ENCODE data around the gene UPK2. TPM values are rescaled to one million over a fixed set of nuclear protein-coding genes. Genes with fewer than 3 reads are reported as not detected.

UPK2 gene
- total and polyA plus RNA-seq, 2 donors (not counting 1 experiment from before 2014, with no cell fraction given), result not detected

DNA sequence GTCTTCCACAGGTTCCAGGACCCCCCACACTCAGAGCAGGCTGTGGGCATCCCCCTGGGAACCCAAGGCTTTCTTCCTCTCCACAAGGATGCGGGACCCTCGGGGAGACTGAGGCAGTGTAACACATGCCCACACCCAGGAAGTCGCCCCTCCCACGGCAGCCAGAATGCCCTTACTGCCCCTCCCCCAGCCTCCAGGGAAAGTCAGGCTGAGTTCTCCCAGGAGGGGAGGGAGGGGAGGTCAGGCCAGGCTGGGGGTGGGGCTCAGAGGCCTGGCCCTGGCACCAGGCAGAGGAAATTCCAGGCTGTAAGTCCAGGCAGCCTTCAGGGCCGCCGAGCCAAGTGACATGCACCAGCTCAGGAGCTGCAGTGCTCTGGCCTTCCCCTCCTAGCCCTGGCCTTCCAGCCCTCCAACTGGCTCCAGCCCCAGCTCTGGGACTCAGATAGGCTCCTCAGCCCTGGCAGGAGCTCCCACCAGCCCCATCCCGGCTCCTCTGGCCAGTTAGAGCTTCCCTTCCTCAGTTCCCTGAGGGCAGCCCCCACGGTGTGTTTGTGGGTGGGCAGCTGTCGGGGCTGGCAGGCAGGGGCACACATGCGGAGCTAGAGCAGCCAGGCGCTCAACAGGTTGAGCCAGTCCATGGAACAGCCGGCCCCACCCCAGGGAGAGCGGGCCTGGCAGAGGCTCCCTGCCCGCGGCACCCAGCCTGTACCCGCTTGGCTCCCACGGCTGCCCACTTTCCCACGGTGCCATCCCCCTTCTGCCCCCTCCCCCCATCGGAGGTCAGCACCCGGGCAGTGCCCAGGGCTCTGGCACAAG lies 34.0 kb upstream of the UPK2 start:
- H3K4me1 ChIP-seq (ENCODE audit: control insufficient read depth, extremely low read depth, insufficient read depth, low read length), result peaks cover 30% of the 10 kb centered on the region

GRCh38 chr11:118922745-118923627 lies 33.1 kb upstream of the UPK2 start:
- no peak for TF ChIP-seq CTCF (conservative IDR thresholded peaks at IDR 0.05 in 1 of 2, IDR thresholded peaks at IDR 0.05 in 1 of 2; ENCODE audit: low read depth in 1 of 2, low read length in 2 of 2)
- no peak for TF ChIP-seq EZH2 (IDR thresholded peaks at IDR 0.05; ENCODE audit: low read length, missing control alignments)
- Histone ChIP-seq H4K20me1 (ENCODE audit: control insufficient read depth, extremely low read depth, insufficient read depth, low read length) (no peaks in the 10 kb centered on the region), H2AFZ (ENCODE audit: low read length) (no peak overlapping the region), H3K4me3 (replicated peaks in 1 of 4; ENCODE audit: control extremely low read depth in 1 of 4, insufficient read depth in 1 of 4, low read depth in 3 of 4, low read length in 4 of 4) (peak overlapping the region; percentile 89 to 99 (median 94)), H3K4me2 (ENCODE audit: extremely low read depth, insufficient read depth, low read length) (peak overlapping the region; percentile 96), H3K9me3 (ENCODE audit: control insufficient read depth, insufficient read depth, low read depth, low read length) (no peaks in the 10 kb centered on the region), H3K27me3 (ENCODE audit: control insufficient read depth, insufficient read depth, low read length) (no peaks in the 10 kb centered on the region), H3K36me3 (ENCODE audit: control insufficient read depth, insufficient read depth, low read length) (no peaks in the 10 kb centered on the region), H3K79me2 (ENCODE audit: control insufficient read depth, insufficient read depth, low read length) (peaks cover 65% of the 10 kb centered on the region), H3K9ac (ENCODE audit: insufficient read depth, low read length) (peak overlapping the region; percentile 91), H3K4me1 (ENCODE audit: control insufficient read depth, extremely low read depth, insufficient read depth, low read length) (peaks cover 29% of the 10 kb centered on the region), H3K27ac (ENCODE audit: insufficient read depth, low read length) (peak overlapping the region; percentile 99)
- no peak for DNase-seq (ENCODE audit: low read depth in 2 of 2)

More for the DNA sequence above, 34.0 kb upstream of the UPK2 start:
- H3K27me3 ChIP-seq (ENCODE audit: control insufficient read depth, insufficient read depth, low read length), result no peaks in the 10 kb centered on the region
- H2AFZ ChIP-seq (ENCODE audit: low read length), result no peak overlapping the region
- H3K9me3 ChIP-seq (ENCODE audit: control insufficient read depth, insufficient read depth, low read depth, low read length), result no peaks in the 10 kb centered on the region
- peak overlapping the region; percentile 99 for H3K27ac ChIP-seq (ENCODE audit: insufficient read depth, low read length)
- peak overlapping the region; percentile 96 for H3K4me2 ChIP-seq (ENCODE audit: extremely low read depth, insufficient read depth, low read length)
- peak overlapping the region; percentile 91 for H3K9ac ChIP-seq (ENCODE audit: insufficient read depth, low read length)
- DNase-seq (ENCODE audit: low read depth in 2 of 2), result peak; percentile 66 to 87
- peaks cover 69% of the 10 kb centered on the region for H3K79me2 ChIP-seq (ENCODE audit: control insufficient read depth, insufficient read depth, low read length)
- peak overlapping the region; percentile 89 to 99 (median 94) for H3K4me3 ChIP-seq (replicated peaks in 1 of 4; ENCODE audit: control extremely low read depth in 1 of 4, insufficient read depth in 1 of 4, low read depth in 3 of 4, low read length in 4 of 4)
- H4K20me1 ChIP-seq (ENCODE audit: control insufficient read depth, extremely low read depth, insufficient read depth, low read length), result no peaks in the 10 kb centered on the region
- TF ChIP-seq CTCF (conservative IDR thresholded peaks at IDR 0.05 in 1 of 2, IDR thresholded peaks at IDR 0.05 in 1 of 2; ENCODE audit: low read depth in 1 of 2, low read length in 2 of 2), result no peak
- no peak for TF ChIP-seq EZH2 (IDR thresholded peaks at IDR 0.05; ENCODE audit: low read length, missing control alignments)
- no peaks in the 10 kb centered on the region for H3K36me3 ChIP-seq (ENCODE audit: control insufficient read depth, insufficient read depth, low read length)
